Stimulated activated CD8-positive, alpha-beta memory T cell treated with anti-CD3 and anti-CD28 coated beads, Interleukin-15, amount 100 ng/mL, for 24 hours (primary cell): Measurements from ENCODE around the gene ZMIZ1.

ENCODE experiments used
- DNase-seq: peaks from one replicate; pipeline ENCODE4 v3.0.0-alpha.2; 2020; ENCODE audit warnings: low read depth

Gene ZMIZ1

DNA sequence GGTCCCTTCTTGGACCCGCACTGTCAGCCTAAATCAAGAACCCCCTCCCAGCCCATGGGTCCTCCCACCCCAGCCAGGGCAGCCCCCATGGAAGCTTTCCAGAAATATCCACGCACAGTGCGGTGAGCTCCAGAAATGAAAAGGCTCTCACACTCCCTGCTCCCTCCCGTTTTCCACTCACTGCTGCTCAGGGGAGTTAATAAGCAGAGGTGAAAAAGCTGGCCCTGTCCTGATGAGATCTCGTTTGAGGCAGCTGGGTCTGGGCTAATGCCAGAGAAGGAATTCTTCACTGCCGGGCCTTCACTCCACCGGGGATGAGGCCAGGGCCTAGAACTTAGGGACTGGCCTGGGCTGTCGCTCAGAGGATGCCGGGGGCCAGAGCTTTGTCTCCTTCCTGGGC lies 102.2 kb downstream of the ZMIZ1 start:
- DNase-seq: no peak

DNA sequence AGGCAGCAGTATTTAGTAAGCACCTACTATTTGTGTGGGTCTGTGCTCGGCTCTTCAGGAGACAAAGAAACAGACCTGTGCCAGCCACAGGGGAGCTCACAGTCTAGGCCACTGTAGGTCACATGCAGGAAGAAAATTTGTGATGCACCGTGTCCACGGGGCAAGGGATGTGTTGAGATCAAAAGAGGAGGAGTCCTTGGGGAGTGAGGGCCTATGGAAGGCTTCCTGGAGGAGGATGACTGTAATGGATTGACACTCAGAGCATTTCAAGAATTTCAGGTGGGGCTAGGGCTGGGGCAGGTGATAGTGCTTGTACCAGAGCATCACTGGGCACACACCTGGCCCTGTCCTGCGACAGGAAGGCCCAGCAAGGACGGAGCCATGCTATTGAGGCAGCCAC lies 102.7 kb downstream of the ZMIZ1 start:
- no peak for DNase-seq

DNA sequence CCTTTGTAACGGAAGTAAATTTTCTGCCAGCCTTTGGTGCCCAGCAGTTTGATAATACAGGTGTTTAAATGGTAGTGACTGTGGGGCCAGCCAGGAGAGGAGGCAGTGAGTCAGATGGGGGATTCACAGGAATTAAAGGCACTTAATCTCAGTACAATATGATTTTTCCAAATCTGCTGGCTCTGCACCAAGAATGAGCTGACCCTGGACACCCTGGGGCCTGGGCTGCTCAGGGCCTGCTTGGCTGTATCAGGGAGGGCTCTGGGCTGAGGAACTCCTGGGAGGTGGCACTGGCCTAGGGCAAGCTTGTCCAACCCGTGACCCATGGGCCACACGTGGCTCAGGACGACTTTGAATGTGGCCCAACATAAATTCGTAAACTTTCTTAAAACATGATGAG lies 104.1 kb downstream of the ZMIZ1 start:
- no peak for DNase-seq

DNA sequence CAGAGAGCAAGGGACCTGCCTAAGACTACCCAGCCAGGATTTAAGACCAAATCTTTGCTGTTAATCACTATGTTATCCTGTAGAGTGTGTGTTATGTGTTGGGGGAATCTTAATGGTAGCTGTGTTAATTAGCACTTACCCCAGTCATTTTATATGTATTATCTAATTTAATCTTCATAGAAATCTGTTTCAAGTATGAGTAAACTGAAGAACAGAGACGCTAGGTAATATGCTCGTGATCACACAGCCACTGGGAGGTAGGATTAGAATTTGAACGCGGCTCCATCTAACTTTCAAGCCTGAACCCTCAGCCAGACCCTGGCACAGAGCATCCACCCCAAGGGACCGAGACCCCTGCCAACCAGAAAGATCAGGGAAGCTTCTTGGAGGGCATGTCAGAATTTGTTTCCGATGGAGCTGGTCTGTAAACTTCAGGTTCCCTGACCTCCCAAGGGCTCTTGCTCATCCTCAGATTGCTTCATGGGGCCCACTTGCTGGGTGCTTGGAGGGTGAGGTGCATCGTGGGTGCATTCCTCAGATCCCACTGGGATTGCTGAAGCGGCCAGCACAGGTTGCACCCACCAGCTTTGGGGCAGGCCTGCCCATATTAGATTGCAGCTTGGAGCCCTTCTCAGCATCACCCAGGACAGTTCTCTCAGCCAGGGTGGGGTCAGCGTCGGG lies 105.0 kb downstream of the ZMIZ1 start:
- DNase-seq: no peak

DNA sequence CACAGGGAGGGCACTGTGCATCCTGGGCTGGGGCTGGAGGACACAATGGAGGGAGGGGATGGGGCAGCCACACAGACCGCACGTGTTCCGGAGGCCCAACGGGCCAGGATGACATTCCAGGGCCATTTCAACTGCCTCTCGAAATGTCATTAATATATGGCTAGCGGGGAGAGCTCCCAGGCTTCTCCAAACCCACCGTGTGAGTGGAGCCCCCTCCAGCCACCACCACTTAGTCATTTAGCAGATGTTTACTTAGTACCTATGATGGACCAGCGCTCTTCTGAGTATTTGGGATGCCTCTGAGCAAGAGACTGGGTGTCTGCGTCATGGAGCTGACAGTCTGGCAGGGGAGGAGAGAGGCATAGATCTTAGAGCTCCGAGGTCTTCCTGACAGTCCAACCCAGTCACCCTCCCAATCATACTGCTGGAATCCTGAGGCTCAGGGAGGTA lies 107.3 kb downstream of the ZMIZ1 start:
- DNase-seq: no peak

DNA sequence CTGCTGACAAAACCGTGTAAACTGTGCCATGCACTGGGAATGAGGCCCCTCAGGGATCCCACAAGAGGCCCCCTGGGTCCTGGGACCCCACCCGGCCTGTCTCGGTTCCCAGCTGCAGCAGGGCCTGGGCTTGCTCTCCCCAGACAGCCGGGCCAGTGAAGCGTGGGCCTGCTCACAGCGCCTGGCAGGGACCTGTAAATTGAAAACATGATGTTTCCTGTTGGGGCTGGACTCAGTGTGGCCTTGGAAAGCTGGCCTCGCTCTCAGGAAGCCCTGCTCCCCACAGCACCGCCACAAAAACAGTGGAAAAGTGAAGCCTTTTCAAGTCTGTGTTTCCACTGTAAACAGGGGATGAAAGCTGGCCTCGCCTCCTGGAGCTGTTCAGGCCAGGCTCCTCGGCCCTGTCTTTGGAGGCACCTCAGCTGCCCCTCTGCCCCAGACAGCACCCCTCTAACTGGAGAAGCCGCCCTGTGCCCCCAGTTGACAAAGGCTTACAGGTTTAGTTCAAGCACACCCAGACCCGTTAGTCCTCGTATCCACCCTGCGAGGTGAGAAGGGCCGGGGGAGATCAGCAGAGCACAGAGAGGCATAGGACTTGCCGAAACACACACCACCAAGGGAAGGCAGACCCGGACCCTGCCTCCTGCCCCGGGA lies 108.3 kb downstream of the ZMIZ1 start:
- no peak for DNase-seq

DNA sequence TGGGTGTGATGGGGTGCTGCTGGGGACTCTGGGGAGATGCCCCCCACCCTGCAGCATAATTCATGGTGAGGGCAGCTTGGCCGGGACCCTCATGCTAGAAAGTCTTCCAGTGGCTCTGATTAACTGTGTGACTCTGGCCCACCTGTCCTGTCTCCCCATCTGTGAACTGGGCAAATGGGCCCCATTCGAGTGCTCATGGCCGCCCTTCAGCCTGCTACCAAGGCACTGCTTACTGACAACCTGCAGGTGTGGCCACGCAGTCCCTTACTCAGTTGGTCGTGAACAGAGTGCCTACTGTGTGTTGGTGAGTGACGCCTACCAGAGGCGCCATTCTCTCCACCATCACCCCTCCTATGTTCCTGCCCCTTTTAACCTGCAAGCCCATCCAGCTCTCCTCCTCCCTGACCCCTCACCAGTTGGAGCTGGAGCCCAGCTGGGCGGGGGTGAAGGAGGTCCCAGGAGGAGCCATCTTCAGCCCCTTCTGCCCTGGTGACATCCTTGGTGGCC lies 109.4 kb downstream of the ZMIZ1 start:
- DNase-seq: no peak

DNA sequence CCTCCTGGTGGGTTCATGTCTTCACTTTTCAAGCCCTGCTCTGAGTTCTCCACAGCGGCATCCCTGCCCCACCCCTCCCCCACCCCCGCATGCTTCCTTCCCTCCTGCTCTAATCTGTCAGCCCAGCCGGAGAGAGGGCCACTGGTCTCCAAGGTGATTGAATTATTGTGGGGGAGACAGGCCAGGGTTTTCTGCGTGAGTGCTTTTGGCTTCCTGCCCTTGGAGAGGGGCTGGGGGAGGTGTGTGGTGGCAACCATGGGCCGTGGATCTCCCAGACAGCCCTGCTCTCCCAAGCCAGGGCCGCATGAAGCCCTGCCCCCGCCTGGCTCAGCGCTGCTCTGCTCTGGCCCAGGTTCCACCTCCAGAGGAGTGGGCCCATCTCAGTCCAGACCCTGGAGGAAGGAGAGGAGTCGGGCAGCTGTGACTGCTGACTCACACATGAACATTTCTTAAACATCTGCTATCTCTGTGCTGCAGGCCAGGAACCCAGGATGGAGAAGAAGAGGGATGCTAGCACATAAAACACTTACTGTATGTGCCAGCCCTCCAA lies 109.9 kb downstream of the ZMIZ1 start:
- DNase-seq: no peak

DNA sequence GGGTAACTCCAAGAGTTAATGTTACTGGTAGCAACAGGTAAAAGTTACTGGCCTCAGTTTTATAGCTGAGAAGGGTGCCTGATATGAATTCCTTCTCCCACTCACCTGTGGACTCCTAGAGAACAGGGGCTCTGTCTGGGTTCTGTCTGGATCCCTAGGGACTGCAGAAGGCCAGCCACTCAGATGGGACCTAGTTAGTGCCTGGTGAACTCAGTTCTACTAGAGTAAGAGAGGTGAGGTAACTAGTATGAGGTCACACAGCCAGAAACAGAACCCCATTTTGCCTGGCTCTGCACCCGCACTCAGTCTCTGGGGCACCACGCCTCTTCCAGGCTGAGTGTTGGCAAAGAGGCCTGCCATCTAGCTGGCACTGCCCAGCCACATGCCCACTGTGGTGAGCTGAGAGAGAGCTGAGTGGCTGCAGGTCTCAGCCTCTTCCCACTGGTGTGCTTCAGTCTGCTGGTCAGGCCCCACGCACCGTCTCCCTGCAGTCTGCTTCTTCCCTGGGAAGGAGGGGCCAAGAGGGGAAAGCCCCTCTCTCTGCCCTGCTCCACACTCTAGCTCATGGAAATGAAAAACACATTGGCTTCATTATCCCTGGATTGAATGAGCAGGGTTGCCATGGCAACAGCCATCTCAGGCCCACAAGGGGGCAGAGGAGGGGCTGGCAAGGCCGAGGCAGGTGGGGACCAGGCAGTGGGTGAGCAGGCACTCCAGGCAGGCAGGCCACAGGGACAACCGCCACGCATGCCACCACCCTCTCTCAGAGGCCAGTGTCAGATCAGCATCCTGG lies 110.6 kb downstream of the ZMIZ1 start:
- DNase-seq: no peak

DNA sequence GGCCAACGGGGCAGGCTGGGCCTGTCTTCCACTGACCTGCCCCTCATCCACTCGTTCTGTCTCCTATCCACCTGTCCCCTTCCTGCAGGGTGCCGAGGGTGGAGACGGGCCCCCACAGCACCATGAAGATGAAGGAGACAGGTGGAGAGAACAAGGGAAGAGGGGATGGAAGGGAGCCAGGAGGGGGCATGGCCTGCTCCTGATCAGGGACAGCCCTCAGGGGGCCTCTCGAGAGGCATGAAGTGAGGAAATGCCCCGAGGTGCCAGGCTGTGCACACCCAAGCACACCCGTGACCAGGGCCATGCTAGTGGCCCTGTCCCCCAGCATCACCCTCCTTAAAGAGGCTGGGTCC lies 111.2 kb downstream of the ZMIZ1 start:
- DNase-seq: no peak

DNA sequence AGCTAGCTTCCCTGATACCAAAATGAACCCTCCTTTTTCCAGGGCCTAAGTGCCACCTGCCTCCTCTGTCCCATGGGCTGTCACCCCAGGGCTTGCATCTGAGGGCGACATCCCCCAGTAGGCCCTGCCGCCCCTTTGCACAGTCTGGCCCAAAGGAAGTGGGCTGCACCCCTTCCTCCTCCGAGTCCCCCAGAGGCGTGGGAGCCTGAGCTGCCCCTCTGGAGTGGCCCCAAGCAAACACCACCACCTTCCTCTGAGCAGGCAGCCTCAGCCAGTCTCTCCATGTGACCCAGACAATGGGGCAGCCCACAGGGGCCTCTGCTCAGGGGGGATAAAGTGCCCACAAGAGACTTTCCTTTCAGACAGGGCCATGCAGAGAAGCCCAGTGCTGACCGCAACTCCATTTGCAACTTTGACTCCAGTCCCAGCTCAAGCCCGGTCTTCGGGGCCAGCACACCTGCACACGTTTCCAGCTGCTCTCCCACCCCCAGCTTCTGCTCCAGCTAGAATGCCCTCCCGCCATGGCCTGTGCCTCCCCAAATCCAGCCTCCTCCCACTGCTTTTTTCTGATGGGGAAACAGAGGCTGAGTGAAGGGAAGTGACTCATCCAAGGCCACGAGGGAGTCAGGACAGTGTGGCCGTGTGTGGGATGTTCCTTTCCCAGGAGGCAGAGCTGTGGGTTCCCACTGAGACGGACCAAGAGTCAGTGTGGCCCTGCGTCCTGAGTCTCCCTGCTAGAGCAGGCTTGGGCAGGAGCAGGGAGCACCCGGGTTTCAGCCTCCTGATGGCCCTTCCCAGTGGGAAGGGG lies 111.9 kb downstream of the ZMIZ1 start:
- DNase-seq: no peak

DNA sequence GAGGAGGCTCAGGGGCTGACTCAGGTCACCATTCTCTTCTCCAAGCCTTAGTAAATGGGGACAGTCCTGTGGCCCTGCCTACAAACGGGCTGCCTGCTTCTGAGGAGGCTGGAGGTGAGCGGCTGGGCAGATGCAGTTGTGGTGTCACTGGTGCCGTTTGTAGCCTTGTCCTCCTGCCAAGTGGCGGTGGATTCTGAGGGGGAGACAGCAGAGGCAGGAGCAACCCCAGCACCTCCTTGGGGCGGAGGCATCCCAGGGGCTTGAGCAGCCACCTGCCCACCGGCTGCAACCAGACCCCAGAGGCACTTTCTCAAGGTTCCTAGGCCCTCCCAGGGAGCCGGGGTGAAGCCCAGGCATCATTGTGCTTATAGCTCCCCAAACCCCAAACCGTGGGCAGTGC lies 112.5 kb downstream of the ZMIZ1 start:
- no peak for DNase-seq

DNA sequence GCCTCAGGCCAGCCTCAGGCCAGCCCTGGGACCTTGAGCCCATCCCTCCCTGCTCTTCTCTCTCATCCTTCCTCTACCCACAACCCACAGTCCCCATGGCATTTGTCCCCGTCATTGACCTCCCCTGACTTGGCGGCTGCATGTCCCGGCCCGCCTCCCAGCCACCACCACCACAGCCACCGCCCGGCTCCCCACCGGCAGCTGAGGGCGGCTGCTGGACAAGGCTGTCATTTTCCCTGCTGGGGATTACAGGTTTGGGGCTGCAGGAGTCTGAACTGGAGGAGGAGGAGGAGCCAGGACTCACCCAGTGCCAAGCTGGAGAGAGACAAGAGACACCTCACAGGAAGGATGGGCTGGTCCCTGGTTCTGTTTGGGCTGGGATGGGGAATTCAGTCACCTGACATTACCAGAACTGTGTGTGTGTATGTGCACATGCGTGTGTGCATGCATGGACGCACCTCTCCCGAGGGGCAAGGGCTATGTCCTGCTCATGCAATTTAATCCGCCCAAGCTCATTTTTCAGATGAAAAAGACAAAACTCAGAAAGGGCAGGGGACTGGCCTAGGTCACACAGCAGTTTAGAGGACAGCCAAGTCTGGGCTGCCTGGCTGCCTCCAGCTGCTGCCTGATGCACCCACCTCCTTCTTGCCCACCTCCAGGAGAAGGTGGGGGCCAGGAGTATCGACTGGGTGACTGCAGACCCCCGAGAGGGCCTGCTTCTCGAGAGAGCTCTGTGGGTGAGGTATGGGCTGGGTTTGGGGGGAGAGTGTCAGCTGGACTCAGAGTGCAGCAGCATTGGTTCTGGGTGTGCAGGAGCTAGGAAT lies 113.1 kb downstream of the ZMIZ1 start:
- DNase-seq: no peak

DNA sequence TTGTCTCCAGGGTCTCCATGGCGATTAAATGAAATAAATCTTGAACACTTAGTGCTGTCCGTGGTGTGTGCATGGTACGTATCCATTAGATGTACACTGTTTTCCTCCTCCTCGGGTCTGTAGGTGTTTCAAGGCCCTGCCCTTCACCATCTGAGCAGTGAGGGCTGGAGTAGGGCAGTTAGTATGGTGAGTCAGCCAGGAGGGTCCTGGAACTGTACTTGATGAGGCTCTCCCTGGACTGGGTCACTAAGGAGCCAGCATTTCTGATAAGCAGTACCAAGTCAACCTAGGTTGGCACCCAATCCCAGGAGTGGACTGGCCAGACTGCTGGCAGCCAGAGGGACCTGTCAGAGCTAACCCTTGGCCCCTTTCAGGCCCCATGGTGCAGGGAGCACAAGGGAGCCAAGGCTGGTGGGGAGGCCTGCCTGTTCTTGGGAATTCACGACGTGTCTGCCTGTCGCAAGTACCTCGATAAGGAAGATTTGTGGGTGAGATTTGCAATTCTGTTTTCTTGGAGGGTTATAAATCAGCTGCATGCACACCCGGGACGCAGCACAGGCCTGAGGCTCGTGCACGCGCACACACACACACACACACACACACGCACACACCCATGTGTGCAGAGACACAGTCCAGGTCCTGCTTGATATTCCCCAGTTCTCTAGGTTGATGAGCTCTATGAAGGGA lies 114.2 kb downstream of the ZMIZ1 start:
- DNase-seq: no peak

DNA sequence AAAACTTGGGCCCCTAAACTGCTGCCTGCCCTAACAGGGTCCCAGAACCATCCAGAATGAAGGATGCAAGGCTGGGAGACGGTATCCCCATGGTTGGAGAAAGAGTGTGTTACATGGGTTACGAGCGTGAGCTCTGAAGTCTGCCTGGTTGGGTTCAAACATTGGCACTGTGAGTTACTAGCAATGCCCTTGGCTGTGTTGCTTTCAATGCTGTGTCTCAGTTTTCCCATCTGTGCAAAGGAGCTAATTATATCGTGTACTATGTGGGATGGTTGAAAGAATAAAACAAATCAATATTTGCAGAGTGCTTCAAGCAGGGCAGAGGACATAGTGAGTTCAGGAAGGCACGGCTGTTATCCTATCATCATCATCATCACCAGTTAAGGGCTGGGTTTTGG lies 114.7 kb downstream of the ZMIZ1 start:
- no peak for DNase-seq

DNA sequence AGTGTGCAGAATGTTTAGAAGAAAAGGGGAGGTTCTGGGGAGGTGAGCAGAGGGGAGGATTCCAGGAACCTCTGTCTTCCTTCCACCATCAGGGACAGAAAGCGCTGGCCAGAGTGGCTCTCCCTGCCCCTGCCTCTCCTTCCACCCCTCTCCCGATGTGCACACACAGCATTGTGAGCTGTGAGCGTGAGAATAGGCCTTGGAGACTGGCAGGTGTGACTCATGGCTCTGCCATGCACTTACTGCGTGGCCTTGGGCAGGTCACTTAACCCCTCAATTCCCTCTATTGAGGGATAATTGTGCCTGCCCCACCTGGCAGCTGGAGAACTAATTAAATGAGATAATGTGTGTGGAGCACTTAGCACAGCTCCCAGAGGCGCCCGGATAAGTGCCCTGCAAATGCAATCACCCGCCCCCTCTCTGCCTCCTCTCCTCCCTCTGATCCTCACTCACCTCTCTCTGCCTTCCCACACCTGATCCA lies 115.4 kb downstream of the ZMIZ1 start:
- no peak for DNase-seq

DNA sequence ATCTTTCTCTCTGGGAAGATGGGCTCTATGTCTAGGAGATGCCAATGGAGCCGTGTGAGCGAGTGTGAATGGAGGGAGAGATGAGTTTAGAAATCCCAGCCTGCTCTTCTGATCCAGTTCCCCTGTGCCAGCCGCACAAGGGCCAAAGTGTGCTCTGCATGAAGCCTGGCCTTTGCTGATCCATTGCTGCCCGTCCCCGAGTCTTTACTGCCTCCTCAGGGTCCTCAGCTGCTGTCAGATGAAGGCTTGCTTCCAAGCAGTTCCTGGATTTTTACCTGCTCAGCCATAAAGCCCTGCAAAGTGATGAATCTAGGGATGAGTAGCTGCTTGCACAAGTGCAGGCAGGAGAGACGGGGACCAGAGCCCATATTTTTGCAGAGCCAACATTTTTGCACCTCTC lies 115.9 kb downstream of the ZMIZ1 start:
- no peak for DNase-seq

DNA sequence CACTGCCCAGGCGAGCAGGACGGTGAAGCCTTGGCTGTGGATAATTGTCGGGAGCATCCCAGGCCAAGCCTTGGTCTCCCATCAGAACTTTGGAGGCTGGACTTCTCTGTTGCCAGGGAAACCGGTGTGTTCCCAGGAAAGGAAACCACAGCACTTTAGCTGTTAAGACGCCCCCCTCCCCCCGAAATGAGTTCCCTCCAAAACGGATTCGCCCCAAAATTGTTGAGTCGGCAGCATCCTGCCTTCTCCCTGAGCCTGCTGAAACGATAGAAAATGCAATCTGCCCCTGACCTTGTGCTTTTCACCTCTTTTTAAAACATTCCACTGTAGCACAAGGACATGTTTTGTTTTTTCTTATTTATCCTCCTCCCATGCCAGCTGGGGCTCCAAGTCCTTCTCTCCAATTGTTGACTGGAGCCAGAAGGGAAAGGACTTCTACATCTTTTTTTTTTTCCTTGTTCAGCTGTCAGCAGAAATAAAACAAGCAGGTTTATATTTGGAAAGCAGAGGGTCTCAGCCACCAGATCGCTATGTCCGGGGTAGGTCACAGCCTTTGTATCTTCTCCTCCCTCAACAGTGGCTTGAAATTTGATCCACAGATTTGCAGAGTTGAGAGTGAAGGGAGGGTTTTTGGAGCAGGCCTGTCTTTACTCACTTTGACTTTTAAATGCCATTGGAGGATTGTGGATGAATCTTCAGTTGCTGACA lies 116.5 kb downstream of the ZMIZ1 start:
- no peak for DNase-seq

DNA sequence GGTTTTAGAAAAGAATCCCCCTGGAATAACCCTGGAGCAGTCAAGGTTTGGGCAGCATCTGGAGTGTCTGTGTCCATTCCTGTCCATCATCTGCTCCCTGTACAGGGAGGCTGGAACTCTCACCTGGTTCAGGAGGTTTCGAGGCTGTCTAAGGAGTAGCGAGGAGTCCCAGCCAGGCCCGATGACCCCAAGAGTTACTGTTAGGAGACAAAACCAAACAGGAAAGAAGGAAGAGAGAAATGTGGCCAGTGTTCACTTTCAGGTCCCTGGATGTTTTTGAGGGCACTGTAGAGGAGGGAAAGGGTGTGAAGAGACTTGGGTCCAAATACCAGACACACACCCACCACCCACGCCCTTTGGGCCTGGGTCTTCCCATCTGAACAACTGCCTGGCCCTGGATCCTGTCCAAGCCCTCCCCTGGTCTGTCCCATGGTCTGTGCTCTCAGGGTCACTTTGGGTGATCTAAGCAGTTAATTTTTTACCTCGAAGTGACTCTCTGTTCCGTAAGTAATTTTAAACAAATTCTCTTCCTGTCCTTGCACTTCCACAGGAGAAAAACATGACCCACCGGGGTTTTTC lies 117.1 kb downstream of the ZMIZ1 start:
- DNase-seq: no peak
